Measurements from ENCODE around the gene PLCXD3.
"Not testable (repeated sequence)": the region's sequence is repeated elsewhere in the genome, so short reads cannot be mapped to it uniquely, and the experiment has no call there.

The PLCXD3 gene

DNA sequence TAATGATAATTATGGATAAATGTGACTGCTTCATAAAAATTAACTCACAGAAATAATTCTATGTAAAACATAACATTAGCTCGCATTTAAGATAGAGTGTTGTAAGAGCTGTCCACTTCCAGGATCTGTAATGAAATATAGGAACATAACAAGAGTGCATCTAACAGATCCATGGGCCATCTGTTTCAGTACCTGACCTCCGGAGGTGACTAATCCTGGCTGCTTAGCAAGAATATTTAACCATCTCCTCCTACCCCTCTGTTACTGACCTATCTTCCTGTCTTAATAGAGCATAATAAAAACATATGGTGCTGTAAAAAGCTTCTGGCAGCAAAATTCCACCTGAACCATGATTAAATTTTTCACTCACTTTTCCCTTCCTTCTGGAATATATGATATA is 7.1 kb downstream of the PLCXD3 start:
- TF ChIP-seq CTCF (IDR thresholded peaks at IDR 0.05; ENCODE audit: borderline replicate concordance, insufficient read depth, low read depth, low read length) = no peak
- H3K4me3 ChIP-seq (ENCODE audit: low read depth, low read length) = no peak overlapping the region

GRCh38 chr5:41493490-41494126 is 16.8 kb downstream of the PLCXD3 start:
- H3K4me3 ChIP-seq (ENCODE audit: low read depth, low read length) = not testable (repeated sequence)

GRCh38 chr5:41485533-41485932 is 24.9 kb downstream of the PLCXD3 start:
- H3K4me3 ChIP-seq (ENCODE audit: low read depth, low read length) = no peak overlapping the region
- TF ChIP-seq CTCF (IDR thresholded peaks at IDR 0.05; ENCODE audit: borderline replicate concordance, insufficient read depth, low read depth, low read length) = no peak

DNA sequence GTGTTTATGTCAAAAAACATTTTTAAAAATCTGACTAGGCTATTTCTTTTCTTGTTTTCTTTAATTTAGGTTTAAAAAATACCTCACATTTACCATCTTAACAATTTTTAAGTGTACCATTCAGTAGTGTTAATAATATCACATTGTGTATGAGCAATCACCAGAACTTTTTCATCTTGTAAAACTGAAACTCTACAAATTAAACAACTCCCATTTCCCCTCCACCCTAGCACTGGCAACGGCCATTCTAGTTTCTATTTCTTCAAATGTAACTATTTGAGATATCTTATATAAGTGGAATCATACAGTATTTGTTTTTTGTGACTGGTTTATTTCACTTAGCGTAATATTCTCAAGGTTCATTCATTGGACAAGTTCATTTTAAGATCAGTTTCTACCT is 27.7 kb downstream of the PLCXD3 start:
- TF ChIP-seq CTCF (IDR thresholded peaks at IDR 0.05; ENCODE audit: borderline replicate concordance, insufficient read depth, low read depth, low read length) = no peak
- H3K4me3 ChIP-seq (ENCODE audit: low read depth, low read length) = no peak overlapping the region

- TF ChIP-seq CTCF (IDR thresholded peaks at IDR 0.05; ENCODE audit: borderline replicate concordance, insufficient read depth, low read depth, low read length) = no peak
- H3K4me3 ChIP-seq (ENCODE audit: low read depth, low read length) = no peak overlapping the region
Measured at GRCh38 chr5:41482173-41482572, 28.2 kb downstream of the PLCXD3 start.

- H3K4me3 ChIP-seq (ENCODE audit: low read depth, low read length) = not testable (repeated sequence)
Measured at GRCh38 chr5:41471571-41472208, 38.7 kb downstream of the PLCXD3 start.

- no peak for TF ChIP-seq CTCF (IDR thresholded peaks at IDR 0.05; ENCODE audit: borderline replicate concordance, insufficient read depth, low read depth, low read length)
- H3K4me3 ChIP-seq (ENCODE audit: low read depth, low read length) = no peak overlapping the region
Measured at GRCh38 chr5:41465493-41466171, 44.8 kb downstream of the PLCXD3 start.

DNA sequence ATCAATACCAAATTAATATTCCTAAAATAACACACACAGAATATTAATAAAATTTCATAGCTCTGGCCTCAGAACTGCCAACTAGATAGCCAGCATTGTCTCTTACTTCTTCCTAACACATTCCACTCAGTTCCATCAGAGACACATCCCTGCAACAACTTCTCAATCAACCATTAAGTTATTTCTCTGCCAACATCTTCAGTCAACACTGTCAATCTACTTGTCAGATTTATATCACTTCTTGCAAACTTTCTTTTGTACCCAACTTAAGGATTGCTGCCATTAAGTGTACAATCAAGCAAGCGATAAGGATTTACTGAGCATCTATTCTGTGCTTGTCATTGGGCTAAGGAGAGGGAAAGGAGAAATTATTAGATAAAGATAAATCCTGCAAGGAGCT is 50.8 kb downstream of the PLCXD3 start:
- no peak overlapping the region for H3K4me3 ChIP-seq (ENCODE audit: low read depth, low read length)
- no peak for TF ChIP-seq CTCF (IDR thresholded peaks at IDR 0.05; ENCODE audit: borderline replicate concordance, insufficient read depth, low read depth, low read length)

Data from GM12875 (cell line).